Measurements from ENCODE around the gene TMCO4.

Gene TMCO4

DNA sequence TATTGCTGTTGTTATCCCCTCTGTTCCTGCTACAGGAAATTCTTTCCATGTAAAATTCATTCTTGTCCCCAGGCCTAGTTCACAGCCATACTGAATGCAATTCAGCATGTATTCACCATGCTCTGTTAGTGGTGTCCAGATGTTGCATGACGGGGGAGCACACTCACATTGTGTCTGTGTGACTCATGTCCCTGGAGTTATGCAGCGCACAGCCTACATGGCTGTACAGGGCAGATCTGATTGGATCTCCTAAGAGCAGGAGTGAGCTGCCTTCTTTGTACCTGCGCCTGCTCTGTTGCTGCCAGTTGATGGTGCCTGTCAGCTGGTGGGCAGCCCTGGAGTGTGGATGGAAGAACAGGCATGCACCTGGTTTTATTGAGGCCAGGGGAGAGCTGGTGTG is 117.5 kb downstream of the TMCO4 start:
- TF ChIP-seq, protein P1, sequence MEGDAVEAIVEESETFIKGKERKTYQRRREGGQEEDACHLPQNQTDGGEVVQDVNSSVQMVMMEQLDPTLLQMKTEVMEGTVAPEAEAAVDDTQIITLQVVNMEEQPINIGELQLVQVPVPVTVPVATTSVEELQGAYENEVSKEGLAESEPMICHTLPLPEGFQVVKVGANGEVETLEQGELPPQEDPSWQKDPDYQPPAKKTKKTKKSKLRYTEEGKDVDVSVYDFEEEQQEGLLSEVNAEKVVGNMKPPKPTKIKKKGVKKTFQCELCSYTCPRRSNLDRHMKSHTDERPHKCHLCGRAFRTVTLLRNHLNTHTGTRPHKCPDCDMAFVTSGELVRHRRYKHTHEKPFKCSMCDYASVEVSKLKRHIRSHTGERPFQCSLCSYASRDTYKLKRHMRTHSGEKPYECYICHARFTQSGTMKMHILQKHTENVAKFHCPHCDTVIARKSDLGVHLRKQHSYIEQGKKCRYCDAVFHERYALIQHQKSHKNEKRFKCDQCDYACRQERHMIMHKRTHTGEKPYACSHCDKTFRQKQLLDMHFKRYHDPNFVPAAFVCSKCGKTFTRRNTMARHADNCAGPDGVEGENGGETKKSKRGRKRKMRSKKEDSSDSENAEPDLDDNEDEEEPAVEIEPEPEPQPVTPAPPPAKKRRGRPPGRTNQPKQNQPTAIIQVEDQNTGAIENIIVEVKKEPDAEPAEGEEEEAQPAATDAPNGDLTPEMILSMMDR (conservative IDR thresholded peaks at IDR 0.05; ENCODE audit: control insufficient read depth, insufficient read depth, low read depth, low read length) = no peak
- DNase-seq (ENCODE audit: low read depth) = peak; percentile 97
- no peak overlapping the region for H3K4me3 ChIP-seq (ENCODE audit: control insufficient read depth, low read depth, low read length)

DNA sequence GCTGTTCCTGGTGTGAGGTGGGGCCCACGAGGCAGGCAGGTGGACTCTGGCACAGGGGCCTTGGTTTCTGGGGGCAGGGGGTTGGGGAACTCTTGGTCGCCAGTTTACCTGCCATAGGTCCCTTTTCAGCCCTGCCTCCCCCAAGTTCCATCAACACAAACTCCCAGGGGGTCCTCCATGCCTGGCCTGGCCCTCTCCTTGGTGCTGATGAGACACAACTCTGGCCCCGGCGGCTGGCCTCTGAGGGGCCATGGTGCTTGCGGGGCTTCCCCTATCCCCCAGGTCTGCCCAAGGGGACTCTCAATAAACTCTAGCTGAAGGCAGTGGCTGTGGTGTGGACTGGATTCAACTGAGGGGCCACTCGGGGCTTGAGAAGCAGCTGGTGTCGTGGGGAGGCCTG is 119.1 kb downstream of the TMCO4 start:
- no peak overlapping the region for H3K4me3 ChIP-seq (ENCODE audit: control insufficient read depth, low read depth, low read length)
- DNase-seq (ENCODE audit: low read depth) = no peak
- TF ChIP-seq, protein P1 (conservative IDR thresholded peaks at IDR 0.05; ENCODE audit: control insufficient read depth, insufficient read depth, low read depth, low read length) = no peak

DNA sequence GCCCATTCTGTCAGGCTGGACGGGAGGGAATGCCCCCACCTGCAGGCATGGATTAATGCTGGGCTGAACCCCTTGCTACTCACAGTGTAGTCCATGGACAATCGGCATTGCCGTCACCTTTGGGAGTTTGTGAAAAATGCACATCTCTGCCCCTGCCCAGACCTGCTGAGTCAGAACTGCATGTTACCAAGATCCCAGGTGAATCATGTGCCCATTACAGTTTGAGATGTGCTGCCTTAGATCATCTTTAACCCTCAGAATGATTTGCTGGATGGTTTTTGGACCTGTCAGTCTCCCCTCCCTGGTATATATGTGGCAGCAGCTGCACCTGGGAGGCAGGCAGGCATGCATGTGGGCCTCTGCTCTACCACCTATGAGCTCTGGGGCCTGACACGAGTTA is 120.0 kb downstream of the TMCO4 start:
- DNase-seq (ENCODE audit: low read depth) = no peak
- TF ChIP-seq, protein P1 (conservative IDR thresholded peaks at IDR 0.05; ENCODE audit: control insufficient read depth, insufficient read depth, low read depth, low read length) = no peak
- no peak overlapping the region for H3K4me3 ChIP-seq (ENCODE audit: control insufficient read depth, low read depth, low read length)

DNA sequence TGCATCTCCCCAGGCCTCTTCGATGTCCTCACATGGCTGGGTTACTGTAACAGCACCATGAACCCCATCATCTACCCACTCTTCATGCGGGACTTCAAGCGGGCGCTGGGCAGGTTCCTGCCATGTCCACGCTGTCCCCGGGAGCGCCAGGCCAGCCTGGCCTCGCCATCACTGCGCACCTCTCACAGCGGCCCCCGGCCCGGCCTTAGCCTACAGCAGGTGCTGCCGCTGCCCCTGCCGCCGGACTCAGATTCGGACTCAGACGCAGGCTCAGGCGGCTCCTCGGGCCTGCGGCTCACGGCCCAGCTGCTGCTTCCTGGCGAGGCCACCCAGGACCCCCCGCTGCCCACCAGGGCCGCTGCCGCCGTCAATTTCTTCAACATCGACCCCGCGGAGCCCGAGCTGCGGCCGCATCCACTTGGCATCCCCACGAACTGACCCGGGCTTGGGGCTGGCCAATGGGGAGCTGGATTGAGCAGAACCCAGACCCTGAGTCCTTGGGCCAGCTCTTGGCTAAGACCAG is 120.7 kb downstream of the TMCO4 start:
- no peak overlapping the region for H3K4me3 ChIP-seq (ENCODE audit: control insufficient read depth, low read depth, low read length)
- DNase-seq (ENCODE audit: low read depth) = no peak
- TF ChIP-seq, protein P1 (conservative IDR thresholded peaks at IDR 0.05; ENCODE audit: control insufficient read depth, insufficient read depth, low read depth, low read length) = no peak

DNA sequence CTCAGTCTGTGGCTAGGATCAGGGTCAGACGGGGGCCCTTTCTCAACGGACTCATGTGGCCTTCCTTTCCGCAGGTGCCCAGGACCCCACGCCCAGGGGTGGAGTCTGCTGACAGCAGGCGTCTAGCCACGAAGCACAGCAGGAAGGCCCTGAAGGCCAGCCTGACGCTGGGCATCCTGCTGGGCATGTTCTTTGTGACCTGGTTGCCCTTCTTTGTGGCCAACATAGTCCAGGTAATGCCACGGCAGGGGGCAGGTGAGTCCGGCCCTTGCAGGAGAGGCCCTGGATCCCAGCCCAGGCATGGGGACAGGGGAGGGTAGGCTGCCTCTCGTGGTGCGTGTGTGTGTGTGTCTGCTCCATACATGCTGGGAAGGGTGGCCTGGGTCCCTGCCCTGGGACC is 121.2 kb downstream of the TMCO4 start:
- TF ChIP-seq, protein P1 (conservative IDR thresholded peaks at IDR 0.05; ENCODE audit: control insufficient read depth, insufficient read depth, low read depth, low read length) = no peak
- no peak overlapping the region for H3K4me3 ChIP-seq (ENCODE audit: control insufficient read depth, low read depth, low read length)
- no peak for DNase-seq (ENCODE audit: low read depth)

DNA sequence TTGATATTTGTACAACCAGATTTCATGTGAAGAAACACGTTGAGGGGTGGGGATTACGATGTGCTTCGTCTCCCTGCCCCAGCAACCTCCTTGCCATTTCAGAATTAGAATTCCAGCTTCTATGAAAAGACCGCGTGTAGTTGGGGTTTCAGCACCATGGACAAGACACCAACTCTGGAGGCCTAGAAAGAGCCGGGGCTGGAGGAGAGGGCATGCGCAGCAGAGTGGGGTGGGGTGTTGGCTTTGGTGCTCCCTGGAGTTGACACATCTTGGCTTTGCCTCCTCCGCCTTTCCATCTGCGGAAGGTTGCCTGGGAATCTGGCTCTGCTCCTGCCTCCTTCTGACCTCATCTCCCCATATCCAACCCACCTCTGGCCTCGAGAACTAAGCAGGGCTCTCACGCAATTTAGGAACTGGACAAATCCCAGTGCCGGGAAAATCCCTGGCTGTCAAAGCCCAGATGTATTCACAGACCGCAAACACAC is 123.2 kb downstream of the TMCO4 start:
- peak; percentile 96 for DNase-seq (ENCODE audit: low read depth)
- no peak overlapping the region for H3K4me3 ChIP-seq (ENCODE audit: control insufficient read depth, low read depth, low read length)

More for the DNA sequence above, 123.2 kb downstream of the TMCO4 start:
- TF ChIP-seq, protein P1 (conservative IDR thresholded peaks at IDR 0.05; ENCODE audit: control insufficient read depth, insufficient read depth, low read depth, low read length) = no peak
